Erythroblast (primary cell): ENCODE results near the gene EDN1.

Experiments
- GATA1 ChIP-seq: IDR thresholded peaks from 2 replicates; pipeline ENCODE4 v1.6.1; 2011; ENCODE audit warnings: low read depth, mild to moderate bottlenecking, control low read depth, low read length, moderate library complexity
- POLR2A ChIP-seq: IDR thresholded peaks from 2 replicates; pipeline ENCODE4 v1.6.1; 2011; ENCODE audit warnings: mild to moderate bottlenecking, low read length

GRCh38 chr6:12277386-12277785, 12.8 kb upstream of the EDN1 start:
- TF ChIP-seq POLR2A (no peak), GATA1 (no peak)
